ENCODE measurements around the gene OPRL1.

DNA sequence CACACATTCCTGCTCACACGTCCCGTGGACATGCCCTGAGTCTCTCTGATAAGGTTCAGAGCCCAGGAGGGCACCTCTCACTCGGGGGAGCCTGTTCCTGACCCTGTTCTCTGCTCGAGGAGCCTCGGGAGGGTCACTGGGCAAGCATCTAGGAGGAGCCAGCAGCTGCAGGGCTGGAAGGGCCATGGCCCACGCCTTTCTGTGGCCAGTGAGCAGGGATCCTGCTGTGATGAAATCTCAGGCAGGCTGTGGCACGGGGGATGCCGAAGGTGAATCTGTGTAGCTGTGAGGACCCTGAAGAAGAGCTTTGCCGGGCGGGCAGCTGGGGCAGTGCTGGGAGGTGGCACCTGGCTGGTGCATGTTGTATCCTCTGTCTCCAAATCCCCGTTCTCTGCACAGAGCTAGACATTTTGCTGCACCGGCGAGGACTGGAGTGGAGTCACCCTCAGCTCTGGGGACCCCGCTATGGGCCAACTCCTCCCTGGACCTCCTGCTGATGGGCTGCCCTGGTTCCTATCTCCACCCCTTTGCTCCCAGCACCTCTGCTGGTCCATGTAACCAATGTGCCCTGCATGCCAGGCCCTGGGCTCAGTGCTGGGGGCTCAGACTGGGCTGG is 34.6 kb downstream of the OPRL1 start:
- TF ChIP-seq POLR2A (IDR thresholded peaks at IDR 0.05): no peak
- no peak for TF ChIP-seq CTCF (IDR thresholded peaks at IDR 0.05)
